Activated T-helper 1 cell treated with Interleukin-2 at 50 U/mL for 16 hours (primary cell): ENCODE data around the gene ACR.
A peak's percentile ranks its signal among the peaks of the same experiment; 100 is the strongest.

Experiments used
- DNase-seq: peaks from one replicate; pipeline ENCODE4 v3.0.0-alpha.2; 2020; ENCODE audit warnings: low read depth

Gene ACR

GRCh38 chr22:50717709-50718351, 20.2 kb upstream of the ACR start:
- no peak for DNase-seq

GRCh38 chr22:50718352-50718709, 19.7 kb upstream of the ACR start:
- DNase-seq, result no peak

- no peak for DNase-seq
Measured at GRCh38 chr22:50719814-50720300, 18.1 kb upstream of the ACR start.

- DNase-seq, result no peak
Measured at GRCh38 chr22:50720301-50721256, 17.4 kb upstream of the ACR start.

- no peak for DNase-seq
Measured at GRCh38 chr22:50721257-50721844, 16.7 kb upstream of the ACR start.

GRCh38 chr22:50722048-50722701, 15.8 kb upstream of the ACR start:
- no peak for DNase-seq

GRCh38 chr22:50722716-50723428, 15.1 kb upstream of the ACR start:
- DNase-seq, result no peak

- no peak for DNase-seq
Measured at GRCh38 chr22:50723991-50724390, 14.0 kb upstream of the ACR start.

- DNase-seq, result no peak
Measured at GRCh38 chr22:50724616-50725015, 13.4 kb upstream of the ACR start.

- DNase-seq, result no peak
Measured at GRCh38 chr22:50725597-50725996, 12.4 kb upstream of the ACR start.

GRCh38 chr22:50726643-50727340, 11.2 kb upstream of the ACR start:
- no peak for DNase-seq

GRCh38 chr22:50727678-50728522, 10.1 kb upstream of the ACR start:
- DNase-seq, result no peak

- DNase-seq, result no peak
Measured at GRCh38 chr22:50728523-50728931, 9.5 kb upstream of the ACR start.

- DNase-seq, result no peak
Measured at GRCh38 chr22:50729391-50730012, 8.5 kb upstream of the ACR start.

GRCh38 chr22:50730013-50730891, 7.8 kb upstream of the ACR start:
- no peak for DNase-seq

GRCh38 chr22:50730941-50731661, 6.9 kb upstream of the ACR start:
- no peak for DNase-seq

GRCh38 chr22:50731811-50732624, 6.0 kb upstream of the ACR start:
- DNase-seq, result peak; percentile 46
